Measurements from ENCODE around the gene TREM1.
"Not testable (repeated sequence)": the region's sequence is repeated elsewhere in the genome, so short reads cannot be mapped to it uniquely, and the experiment has no call there.

The TREM1 gene

GRCh38 chr6:41286544-41287346 is at the start of gene TREM1:
TSS of gene TREM1 (minus strand) at chr6:41286682. CDS start at chr6:41286655, 27 bp downstream.
- DNase-seq: no peak

GRCh38 chr6:41335943-41336342 is 49.5 kb upstream of the TREM1 start:
- DNase-seq: no peak

GRCh38 chr6:41335296-41335695 is 48.8 kb upstream of the TREM1 start, which contains the start of gene NCR2:
TSS of gene NCR2 (plus strand) at chr6:41335608. CDS start at chr6:41335877, 269 bp downstream.
- DNase-seq: no peak

GRCh38 chr6:41334482-41335040 is 48.1 kb upstream of the TREM1 start:
- DNase-seq: no peak

- no peak for DNase-seq
Measured at GRCh38 chr6:41332842-41333736, 46.6 kb upstream of the TREM1 start.

GRCh38 chr6:41332241-41332640 is 45.8 kb upstream of the TREM1 start:
- DNase-seq: no peak

- no peak for DNase-seq
Measured at GRCh38 chr6:41331401-41332150, 45.1 kb upstream of the TREM1 start.

- no peak for DNase-seq
Measured at GRCh38 chr6:41327177-41327576, 40.7 kb upstream of the TREM1 start.

- no peak for DNase-seq
Measured at GRCh38 chr6:41326092-41326491, 39.6 kb upstream of the TREM1 start.

GRCh38 chr6:41325446-41326066 is 39.1 kb upstream of the TREM1 start:
- DNase-seq: no peak

GRCh38 chr6:41321183-41321582 is 34.7 kb upstream of the TREM1 start:
- DNase-seq: no peak

GRCh38 chr6:41318654-41319565 is 32.4 kb upstream of the TREM1 start:
- DNase-seq: peak; percentile 84

GRCh38 chr6:41318261-41318653 is 31.8 kb upstream of the TREM1 start:
- no peak for DNase-seq

- no peak for DNase-seq
Measured at GRCh38 chr6:41315943-41316620, 29.6 kb upstream of the TREM1 start.

- DNase-seq: no peak
Measured at GRCh38 chr6:41315203-41315602, 28.7 kb upstream of the TREM1 start.

- peak; percentile 40 for DNase-seq
Measured at GRCh38 chr6:41306187-41306854, 19.8 kb upstream of the TREM1 start.

GRCh38 chr6:41302638-41303037 is 16.2 kb upstream of the TREM1 start:
- DNase-seq: no peak

GRCh38 chr6:41298785-41299502 is 12.5 kb upstream of the TREM1 start:
- no peak for DNase-seq

- DNase-seq: not testable (repeated sequence)
Measured at GRCh38 chr6:41297248-41297647, 10.8 kb upstream of the TREM1 start.
